ENCODE results near the gene TP53I13.

The TP53I13 gene

DNA sequence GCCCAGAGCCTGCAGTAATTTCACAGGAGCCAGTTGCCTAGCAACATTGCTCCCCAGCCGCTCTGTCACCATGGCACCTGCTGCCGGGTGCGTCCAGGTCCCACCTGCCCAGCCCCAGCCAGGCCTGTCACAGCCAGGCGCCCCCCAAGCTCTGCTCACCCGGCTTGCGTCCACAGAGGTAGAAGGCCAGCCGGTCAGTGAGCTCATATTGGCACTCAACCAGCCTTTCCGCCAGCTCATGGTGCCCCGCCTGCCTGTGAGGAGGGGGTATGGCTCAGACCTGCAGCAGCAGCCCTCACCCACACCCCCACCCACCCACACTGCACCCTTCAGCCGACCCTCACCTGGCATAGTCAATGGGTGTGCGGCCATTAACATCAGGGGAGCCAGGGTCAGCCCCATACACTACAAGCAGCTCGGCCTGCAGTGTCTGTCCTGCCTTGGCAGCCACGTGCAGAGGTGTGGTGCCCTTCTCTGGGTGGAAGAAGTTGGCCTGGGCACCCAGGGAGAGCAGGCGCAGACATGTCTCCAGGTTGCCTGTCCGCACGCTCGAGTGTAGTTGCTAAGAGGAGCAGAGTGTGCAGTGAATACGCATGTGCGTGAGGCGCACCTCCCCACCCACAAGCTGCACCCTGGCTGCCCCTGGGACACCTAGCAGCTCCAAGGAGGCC is 13.2 kb downstream of the TP53I13 start:
- no peak for DNase-seq (ENCODE audit: low read depth)

DNA sequence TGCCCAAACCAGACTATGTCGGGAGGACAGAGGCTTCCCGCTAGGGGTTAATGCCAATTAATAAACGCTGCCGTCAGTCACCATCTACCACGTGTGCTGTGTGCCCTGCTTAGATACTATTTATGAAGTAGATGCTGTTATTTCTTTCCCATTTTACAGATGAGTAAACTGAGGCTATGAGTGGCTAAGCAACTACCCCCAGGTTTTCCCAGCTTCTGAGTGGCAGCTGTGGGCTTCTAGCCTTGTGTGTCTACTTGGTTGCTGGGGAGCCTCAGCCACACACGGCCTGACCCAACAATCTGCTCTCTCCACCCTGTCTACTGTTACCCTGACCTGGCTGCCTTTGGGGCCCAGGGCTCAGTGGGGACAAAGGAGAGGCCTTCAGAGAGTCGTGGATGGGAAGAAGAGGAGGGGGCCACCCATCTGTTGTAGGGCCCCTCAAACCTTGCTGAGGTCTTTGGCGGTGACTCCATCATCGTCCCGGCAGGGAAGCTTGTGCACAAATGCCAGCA is 13.8 kb downstream of the TP53I13 start:
- DNase-seq (ENCODE audit: low read depth) = no peak

DNA sequence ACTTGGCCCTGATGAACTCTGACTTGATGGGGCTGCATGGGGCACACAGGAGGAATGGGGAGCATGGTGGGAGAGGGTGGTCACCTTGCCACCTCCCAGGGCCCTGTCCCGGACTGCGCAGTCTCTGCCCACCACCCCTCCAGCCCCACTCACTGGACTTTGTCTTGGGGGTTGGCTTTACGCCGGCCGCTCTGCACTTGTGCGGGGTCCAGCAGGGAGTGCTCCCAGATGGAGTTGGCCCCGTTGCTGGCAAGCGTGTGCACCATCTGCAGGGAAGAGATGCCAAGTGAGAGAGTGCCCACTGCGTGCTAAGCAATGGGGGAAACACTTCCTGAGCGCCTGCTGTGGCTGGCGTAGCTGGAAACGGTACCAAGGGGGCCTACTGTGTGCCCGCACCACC is 14.3 kb downstream of the TP53I13 start:
- DNase-seq (ENCODE audit: low read depth) = no peak

- no peak for DNase-seq (ENCODE audit: low read depth)
Measured at GRCh38 chr17:29583324-29584248, 15.1 kb downstream of the TP53I13 start.

DNA sequence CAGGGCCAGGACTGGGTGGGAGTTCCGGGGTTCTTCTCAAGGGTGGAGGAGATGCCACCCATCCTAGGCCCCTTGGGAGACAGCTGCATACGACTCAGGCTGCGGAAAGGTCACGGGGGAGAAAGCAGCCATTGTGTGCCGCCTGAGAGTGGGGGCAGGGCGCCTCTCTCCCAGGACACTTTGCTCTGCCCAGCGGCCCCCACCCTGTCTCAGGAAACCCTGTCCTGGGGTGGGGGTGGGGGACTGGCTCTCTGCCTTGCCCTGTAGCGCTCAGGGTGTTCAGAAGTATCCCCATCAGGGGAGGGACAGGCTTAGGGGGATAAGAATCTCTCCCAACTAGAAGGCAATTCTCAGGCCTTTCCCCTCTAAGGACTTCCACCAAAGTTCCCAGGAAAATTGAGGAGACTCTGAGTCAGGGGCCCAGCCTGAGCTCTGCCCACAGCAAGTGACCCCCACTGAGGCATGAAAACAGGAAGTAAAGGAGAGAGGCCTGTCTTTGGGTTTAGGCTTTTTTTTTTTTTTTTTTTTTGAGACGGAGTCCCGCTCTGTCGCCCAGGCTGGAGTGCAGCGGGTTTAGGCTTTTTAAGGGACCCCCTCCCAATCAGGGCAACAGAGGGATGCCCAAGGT is 16.1 kb downstream of the TP53I13 start:
- DNase-seq (ENCODE audit: low read depth) = no peak

- no peak for DNase-seq (ENCODE audit: low read depth)
Measured at GRCh38 chr17:29585080-29585751, 16.7 kb downstream of the TP53I13 start.

DNA sequence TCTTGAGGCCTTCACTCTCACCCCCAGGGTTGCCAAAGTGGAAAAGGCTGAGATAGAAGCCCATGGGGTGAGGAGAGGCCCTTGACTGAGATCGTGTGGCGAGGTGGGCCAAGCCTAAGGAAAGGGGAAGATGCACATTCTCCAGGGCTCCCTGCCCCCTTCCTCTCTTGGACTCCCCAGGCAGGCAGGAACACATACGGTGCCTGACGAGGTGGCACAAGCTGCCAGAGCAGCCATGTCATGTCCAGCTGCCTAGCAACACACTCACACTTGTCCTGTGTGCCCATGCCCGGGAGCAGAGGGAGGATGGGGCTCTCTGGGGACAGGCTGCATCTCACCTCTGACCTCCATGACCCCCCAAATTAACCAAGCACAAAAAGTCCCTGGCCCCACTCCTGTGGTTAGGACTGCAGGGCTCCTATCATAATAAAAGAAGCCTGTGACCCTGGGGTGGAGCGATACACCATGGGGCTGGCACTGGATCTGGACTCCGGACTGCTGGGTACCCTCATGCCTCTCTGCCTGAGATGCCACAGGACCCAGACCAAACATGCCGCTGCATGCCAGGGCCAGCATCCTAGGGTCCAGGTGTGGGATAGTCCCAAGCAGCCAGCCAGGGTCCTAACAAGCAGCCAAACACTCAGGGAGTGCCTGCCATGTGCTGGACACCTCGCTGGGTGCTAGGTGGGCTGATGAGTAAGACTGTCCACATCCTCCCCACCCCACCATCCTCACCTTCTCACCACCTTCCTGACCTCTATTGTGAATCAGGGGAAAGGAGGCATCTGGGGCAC is 18.4 kb downstream of the TP53I13 start:
- no peak for DNase-seq (ENCODE audit: low read depth)

DNA sequence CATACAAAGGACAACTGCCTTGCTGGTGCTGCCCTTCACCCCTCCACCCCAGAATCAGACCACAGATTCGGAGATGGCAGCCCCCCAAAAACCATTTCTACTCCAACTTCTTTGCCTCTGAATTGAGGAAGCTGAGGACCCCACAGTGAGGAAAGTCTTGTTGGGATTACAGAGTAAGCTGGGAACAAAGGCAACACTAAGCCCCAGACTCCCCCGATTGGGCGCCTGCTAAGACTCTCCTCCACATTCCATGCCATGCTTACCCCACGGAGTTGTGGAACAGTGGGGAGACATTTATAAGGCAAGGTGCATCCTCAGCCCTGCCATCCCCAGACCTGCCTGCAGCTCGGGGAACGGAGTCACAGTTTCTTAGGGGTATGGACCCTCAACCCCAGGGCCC is 19.1 kb downstream of the TP53I13 start:
- no peak for DNase-seq (ENCODE audit: low read depth)

DNA sequence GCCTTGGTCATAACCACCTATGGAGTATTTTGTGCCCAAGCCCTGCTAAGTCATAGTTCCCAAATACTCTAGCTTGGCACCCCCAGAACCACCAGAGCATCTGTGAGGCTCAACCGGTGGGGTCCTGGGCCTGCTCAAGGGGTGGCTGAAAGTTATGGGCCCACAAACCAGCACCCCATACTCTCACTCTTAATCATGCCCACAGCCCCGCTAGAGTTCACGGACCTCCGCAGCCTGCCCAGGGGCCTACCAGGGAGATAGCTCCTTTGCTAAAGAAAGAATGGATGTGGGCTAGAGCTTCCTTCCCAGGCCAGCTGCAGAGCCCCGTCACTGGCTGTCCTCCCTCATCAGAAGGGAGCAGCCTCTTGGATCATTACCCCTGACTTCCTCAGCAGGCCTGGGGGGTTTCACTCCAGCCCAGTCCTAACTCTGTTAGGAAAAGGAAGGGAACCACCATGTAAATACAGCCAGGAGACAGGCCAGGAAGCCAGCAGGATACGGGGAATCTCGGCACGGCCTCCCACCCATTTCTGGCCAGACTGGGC is 19.6 kb downstream of the TP53I13 start:
- DNase-seq (ENCODE audit: low read depth) = no peak

DNA sequence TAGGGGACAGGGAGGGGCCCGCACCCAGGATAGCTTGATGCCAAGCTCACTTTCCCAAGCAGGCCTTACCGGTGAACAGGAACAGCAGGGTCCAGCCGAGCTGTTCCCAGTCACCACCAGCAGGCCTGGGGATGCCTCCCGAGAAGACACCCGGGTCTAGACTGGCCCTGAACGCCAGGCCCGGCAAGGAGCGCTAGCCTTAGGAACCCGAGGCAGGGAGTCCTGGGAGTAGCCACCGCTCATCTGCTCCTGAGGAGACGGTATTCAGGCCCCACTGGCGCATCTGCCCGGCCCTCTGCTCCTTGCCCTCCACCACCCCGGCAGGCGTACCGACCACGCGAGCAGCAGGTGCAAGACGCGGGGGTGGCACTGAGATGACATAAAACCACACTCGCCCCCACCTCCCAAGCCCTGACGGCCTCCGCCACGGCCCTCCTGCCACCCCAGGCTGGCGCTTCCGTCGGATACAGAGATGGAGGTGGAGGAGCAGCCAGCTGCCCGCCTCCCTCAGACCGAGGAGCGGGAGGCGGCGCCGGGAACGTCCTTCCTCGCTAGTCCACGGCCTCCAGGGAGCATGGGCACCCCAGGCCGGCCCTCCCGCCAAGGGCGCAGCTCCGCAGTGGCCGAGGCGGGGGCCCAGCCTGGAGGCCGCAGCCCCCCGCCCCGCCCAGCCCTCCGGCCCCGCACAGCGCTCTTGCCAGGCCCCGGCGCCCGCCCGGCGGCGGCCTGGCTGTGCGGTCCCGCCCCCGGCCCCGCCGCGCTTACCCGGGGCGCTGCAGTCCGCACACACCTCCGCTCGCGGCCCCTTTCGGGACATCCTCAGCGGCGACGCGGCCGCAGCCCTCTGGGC is 20.3 kb downstream of the TP53I13 start:
- DNase-seq (ENCODE audit: low read depth) = no peak

DNA sequence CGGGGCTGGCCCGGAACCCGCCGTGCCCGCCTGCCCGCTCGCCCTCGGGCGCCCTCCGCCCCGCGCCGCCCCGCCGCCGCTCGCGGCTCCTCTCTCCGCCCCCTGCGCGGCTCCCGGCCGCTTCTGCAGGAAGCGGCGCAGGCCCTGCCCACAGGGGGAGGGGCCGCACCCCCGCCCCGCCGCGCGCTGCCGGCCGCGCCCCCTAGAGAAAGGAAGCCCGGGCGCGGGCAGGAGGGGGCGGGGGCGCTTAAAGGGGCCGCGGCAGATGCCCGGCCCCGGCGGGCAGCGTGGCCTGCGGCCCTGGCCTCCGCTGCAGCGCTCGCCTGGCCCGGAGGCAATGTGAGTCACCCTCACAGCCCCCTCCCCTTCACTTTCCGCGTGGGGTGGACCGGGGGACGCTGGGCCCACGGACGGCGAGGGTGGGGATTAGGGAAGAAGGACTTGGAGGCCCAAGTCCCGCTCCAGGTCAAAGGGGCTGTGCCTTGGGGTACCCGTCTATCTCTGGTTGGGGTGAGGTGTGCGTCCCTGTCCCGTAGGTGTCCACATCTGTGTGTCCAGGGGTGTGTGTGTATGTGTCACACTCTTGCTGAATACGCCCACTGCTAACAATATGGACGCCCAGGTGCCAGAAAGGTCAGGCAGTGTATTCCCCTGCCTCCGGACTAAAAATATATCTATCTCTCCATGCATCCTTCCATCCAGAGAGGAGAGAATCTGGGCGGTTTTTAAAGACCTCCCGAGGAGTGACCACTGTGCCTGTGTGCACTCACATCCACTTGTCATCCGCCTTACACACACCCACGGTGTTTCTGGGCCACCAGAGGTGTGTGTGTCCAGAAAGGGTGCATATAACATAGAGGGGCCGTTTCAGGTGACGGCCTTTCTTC is 21.3 kb downstream of the TP53I13 start, which contains the start of gene GIT1:
TSS of gene GIT1 (minus strand) at position 125 of the 887 bp plus-strand sequence. CDS start 270 bp downstream, outside the sequence.
- DNase-seq (ENCODE audit: low read depth) = no peak

DNA sequence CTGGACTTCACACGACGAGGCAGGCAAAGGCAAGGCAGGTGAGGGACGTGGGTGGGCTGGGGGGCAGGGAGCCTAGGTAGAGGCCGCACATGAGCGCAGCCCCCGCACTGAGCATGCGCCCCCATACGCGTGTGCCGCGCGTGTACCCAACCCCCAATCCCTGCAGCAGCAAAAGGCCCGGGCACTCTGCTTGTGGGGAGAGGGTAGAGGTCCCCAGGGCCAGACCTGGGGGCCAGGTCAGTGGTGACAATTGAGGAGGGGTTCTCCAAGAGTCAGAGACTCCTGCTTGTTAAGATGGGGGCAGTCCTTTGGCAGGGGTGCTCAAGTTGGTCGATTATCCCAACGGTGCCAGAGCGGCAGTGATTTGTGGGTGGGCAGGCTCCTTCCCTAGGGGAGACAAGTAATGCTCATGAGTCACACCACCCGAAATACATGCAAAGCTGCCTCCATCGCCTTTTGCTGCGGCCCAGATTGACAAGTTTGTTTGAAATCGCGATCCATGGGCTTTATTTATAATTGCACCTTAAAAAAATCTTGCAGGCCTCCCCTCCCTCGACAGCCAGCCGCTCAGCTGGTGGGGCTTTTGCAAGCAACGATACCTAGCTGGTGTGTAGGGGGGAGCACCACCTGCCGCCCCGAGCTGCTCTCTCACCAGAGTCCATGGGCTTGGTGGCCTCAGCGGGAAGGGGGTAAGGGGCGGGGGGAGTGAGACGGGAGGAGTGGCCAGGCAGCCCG is 22.1 kb downstream of the TP53I13 start:
- no peak for DNase-seq (ENCODE audit: low read depth)

- no peak for DNase-seq (ENCODE audit: low read depth)
Measured at GRCh38 chr17:29591146-29591736, 22.7 kb downstream of the TP53I13 start.

GRCh38 chr17:29591737-29592608 is 23.5 kb downstream of the TP53I13 start:
- DNase-seq (ENCODE audit: low read depth) = no peak

DNA sequence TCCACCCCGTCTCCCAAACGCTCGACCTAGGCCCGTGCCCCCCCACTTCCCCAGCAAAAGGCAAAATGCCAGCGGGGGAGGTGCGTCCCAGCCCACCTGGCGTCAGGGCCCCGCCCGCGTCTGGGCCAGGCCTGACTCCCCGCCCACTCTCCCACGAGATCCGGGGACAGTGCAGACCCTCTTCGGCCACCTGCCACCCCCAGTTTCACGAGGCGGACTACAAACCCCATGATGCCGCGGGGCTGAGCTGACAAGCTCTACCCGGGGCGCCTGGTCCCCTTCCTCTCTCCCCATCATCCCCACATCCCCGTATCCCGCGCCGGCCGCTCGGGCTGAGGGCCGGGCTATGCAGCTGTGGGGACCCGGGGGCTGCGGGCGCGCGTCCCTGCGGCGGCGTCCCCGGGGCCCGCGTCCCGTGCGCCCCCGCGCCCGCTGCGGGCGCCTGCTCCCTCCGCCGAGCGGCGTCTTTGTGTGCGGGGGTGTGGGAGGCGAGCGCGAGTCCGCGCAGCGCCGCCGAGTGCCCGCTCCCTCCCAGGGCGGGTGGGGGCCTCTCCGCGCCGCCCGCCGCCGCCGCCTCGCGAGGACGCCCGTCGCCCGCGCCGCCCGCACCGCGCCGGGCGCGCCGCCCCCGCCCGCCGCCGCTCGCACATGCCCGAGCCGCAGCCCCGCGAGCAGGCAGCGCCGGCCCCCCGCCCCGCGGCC is 24.5 kb downstream of the TP53I13 start, which contains the start of gene ANKRD13B:
TSS of gene ANKRD13B (plus strand) at position 283 of the 702 bp plus-strand sequence. CDS start 490 bp downstream, outside the sequence.
- no peak for DNase-seq (ENCODE audit: low read depth)
